Renal pelvis (tissue), 4 donors: Measurements from ENCODE around the gene SLC16A9. TPM values are rescaled to one million over a fixed set of nuclear protein-coding genes. Genes with fewer than 3 reads are reported as not detected.
"Not testable (repeated sequence)": the region's sequence is repeated elsewhere in the genome, so short reads cannot be mapped to it uniquely, and the experiment has no call there.

Experiments
- DNase-seq: peaks from one replicate; pipeline ENCODE4 v3.0.0-alpha.2; 2013
- polyA plus RNA-seq, 3 donors: library from polyadenylated mRNA; unstranded; fragments of 120-200 nt; gene quantifications; one replicate each; pipeline ENCODE4 v1.2.1, GENCODE V29; 2013; ENCODE audit not compliant: insufficient read length in 3 of 3

SLC16A9 gene
- polyA plus RNA-seq, 3 donors, result 30.5 to 43.8 (median 42.6) TPM

DNA sequence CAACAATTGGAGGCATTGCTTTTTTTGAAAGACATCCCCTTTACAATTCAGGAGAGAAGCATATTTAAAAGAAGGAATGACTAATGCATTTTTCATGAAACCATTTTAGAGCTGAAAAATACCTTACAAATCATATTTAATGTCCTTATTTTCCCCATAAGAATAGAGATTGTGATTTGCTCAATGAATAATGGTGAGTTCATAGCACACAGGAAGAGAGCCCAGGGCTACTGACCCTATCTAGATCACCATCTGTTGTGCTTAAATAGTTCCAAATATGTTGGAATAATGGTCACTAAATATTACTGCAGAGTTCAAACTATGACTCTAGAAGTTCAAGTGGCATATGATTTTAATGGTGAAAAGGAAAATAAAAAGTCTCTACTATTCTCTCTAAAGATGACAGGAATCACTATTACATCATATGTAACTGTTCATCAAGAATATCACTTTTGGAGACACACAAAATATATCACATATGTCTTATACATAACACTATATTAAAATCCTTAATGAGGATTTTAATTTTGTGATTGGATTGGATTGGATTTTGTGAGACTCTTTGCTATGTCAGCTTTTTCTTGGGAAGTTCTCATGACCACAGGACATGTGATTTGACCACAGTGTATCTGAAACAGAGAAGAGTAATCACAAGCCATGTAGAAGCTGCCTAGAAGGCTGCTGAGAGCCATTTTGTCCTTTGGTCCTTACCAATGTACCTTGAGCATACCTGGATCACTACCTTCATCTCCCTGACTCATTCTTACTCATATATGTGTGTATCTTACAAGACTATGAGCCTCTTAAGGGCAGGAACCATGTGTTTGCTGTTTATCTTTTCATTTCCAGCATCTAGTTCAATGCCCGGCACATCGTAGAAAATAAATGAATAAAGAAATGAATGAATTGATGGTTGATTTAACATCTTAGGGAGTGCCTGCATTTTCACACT lies 26.4 kb downstream of the SLC16A9 start:
- DNase-seq, result no peak

DNA sequence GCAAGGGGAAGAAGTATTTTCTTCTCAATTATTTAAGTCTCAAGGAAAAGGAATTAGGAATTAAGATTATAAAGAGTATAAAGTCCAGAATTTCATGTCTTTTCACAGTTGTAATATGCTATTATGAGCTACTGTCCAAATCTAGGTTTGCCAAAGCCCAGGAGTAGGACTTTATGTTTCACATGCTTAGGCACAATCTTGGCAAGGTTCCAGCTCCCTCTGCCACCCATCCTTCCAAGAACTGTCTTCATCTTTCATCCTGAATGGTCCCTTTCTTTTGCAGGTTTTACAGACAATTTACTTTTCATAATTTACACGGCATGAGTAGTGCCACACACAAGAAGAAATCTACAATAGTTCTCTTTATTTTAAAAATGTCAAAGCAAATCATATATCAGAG lies 29.5 kb downstream of the SLC16A9 start:
- DNase-seq, result no peak

DNA sequence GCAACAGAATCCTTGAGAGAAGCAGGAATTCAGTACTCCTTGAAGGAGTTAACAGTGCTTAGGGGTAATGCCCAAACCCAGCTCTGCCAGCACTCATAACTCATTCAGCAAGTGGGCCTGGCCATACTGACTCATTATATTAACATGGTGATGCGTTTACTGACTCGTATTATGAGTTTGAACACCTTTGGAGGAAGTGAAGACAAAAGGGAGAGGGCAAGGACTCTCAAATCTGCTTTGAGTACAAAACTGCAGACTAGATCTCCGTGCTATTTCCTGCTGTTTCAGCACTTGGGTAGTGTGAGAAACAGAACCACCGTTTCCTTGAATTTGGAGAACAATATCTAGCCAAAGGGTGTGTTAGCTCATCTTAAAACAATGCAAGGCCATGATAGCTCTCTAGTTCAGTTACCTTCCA lies 30.8 kb downstream of the SLC16A9 start:
- DNase-seq, result no peak

DNA sequence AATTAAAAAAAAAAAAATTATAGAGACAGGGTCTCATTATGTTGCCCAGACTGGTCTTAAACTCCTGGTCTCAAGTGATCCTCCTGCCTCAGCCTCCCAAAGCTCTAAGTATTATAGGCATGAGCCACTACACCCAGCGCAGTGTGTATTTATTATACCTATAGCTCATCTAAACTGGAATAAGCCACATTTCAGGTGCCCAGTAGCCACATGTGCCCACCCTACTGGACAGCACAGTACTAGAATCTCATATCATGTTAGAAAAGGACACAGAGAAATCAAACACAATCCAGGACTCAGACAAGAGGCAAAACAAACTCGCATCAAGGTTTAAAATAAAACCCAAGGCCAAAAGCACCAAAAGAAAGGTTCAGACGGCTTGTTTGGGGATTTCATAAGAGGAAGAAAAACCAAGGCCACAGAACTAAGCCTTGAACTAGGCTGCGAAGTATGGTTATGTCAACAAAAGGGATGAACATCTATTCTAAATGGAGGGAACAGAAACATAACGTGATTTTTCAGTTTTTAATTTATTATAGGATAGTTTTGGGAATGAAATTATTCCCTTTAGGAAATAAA lies 32.3 kb downstream of the SLC16A9 start:
- no peak for DNase-seq

DNA sequence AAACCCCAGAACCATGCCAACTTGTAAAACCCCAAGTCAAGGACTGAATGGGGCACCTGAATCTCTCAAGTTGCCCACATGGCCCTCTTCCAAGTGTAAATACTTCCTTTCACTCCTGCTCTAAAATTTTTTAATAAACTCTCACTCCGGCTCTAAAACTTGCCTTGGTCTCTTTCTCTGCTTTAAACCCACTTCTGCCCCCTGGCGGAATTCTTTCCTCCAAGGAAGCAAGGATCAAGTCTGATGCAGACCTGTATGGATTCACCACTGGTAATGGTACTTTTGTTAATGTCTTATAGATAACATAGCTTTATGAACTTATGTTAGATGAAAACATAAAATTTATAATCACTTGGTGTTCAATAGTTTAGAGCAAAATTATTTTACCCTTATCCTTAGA lies 33.8 kb downstream of the SLC16A9 start:
- no peak for DNase-seq

DNA sequence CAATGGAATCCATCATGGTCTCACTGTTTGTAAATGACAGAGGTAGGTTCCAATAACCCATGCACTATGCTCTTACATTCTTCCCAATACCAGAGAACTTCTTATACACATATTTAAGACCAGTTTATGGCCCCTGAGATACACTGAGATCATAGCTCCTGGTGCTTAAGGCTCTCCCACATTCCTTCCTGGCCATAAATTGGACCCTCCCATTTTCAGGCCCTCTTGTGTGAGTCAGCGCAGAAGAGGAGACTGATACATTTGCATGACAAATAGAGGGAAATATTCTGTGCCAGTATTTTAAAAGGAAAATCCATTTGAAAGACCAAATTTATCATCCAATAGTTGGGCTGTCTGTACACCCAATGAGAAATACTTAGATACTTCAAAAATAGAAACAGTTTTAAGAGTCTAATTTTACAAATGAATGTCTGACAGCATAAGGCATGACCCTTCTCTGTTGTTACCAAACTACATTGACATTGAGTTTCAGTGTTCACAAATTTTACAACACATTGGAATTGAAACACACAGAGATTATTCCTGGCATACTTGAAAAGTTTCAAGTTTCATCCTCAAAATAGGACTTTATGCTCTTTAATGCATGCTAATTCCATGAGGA lies 35.3 kb downstream of the SLC16A9 start:
- DNase-seq, result no peak

DNA sequence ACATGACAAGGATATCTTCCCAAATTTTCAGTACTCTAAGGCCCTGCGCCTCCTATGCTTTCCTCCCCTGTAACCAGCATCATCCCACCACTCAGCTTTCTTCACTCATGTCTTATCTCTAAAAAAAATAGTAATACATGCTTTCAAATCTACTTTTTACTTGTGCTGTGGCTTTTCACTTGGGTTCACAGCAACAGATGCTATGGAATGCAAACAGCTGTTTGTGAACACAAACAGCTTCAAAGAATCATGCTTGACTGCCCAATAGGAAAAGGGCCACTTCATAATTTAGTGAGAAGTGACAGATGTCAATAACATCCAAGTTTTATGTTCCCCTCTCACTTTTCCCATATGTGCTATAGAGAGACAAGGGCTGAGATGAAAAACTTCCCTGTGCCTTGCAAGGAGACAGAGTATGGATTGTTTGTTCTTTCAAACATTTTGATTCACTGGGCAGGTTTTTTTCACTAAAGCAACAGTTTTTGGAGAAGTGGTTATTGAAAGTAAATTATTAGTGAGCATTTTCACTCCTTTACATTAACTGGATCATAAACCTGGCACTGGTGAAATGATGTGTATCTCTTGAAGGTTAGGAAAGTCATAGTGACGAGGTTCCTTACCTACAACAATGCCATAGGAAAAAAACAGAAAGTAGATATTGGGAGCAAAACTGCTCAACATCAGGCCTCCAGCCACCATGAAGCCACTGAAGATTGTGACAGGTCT lies 37.3 kb downstream of the SLC16A9 start:
- DNase-seq, result no peak

DNA sequence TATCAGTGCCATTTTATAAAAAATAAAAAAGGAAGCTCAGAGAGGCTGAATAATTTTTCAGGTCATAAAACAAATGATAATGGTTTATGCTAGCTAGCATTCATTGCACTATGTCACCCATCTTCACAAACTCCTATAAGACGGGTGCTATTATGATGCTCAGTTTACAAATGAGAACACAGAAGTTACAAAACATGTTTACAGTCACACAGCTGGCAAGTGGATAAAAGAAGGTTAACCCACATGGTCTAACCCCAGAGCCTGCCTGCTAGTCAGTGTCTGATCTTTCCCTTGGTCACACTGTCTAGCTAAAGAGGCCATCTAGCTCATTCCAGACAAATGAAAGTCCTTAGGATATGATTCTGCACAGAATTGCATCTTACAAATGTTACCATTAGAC lies 39.4 kb downstream of the SLC16A9 start:
- DNase-seq, result no peak

DNA sequence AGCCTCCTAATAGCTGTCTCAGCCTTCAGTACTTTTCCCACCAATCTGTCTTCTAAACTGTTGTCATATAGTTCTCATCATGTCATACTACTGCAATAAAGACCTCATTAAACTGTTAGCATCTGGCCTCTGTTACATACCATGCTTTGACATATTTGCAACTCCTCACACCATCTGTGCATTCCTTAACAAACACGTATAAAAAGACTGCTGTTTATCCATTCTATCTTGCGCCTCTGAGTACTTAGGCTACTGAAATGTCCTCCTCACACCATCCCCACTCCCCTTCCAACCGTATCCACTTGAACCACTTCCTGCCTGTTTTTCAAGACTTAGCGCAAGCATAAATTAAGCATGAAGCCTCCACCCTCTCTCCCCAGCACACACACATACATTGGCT lies 41.6 kb downstream of the SLC16A9 start:
- DNase-seq, result no peak

DNA sequence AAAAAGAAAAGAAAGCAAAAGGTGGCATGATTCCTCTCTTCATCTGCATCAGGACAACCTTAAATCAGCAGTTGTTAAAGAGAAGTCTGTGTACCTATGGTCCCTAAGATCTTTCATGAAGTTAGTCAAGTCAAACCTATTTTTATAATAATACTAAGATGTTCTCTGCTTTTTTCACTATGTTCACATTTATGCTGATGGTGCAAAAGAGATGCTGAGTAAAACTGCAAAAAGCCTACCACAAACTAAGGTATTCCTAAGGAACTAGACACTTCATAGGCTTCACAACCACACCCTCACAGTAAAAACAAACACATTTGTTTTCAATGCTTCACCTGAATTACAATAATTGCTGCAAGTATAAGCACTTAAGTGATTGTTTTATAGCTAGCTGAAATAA lies 43.3 kb downstream of the SLC16A9 start:
- no peak for DNase-seq

DNA sequence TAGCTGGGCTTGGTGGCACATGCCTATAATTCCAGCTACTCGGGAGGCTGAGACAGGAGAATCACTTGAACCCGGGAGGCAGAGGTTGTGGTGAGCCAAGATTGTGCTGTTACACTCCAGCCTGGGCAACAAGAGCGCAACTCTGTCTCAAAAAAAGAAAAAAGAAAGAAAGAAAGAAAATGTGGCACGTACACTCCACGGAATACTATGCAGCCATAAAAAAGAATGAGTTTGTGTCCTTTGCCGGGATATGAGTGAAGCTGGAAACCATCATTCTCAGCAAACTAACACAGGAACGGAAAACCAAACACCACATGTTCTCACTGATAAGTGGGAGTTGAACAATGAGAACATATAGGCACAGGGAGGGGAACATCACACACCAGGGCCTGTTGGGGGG lies 46.4 kb downstream of the SLC16A9 start:
- DNase-seq, result not testable (repeated sequence)

DNA sequence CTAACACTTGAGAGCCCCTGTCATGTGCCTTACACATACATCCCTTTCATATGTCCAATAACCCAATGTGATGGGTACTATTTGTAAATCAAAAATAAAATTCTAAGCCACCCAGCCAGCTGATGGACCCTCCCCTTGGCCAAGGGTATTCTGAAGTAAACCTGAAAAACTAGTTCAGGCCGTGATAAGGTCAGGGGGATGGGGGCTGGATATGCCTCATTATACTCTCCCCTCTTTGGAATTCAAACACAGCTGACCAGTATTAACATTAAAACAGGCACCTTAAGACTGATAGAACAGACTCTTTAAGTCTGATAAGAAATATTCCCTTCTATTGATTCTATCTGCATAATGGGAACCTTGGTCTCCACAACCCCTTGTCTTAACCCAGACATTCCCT lies 51.9 kb downstream of the SLC16A9 start:
- DNase-seq, result no peak

DNA sequence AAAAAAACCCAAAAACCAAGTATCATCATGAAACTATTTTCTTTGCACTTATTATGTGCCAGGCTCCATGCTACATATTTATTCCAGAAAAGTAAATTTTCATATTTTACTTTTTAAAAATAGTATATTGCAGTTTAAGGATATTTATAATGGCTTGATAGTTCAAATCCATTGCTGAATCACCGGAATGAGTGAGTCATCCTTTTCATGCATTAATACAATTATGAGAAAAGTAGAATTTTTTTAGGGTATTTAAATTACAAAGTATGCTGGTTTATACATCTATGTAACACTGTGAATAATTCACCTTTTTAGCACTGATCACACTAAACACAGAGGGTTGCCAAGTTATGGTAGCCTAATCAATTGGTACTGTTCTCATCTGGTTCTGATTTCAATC lies 54.3 kb downstream of the SLC16A9 start:
- no peak for DNase-seq

DNA sequence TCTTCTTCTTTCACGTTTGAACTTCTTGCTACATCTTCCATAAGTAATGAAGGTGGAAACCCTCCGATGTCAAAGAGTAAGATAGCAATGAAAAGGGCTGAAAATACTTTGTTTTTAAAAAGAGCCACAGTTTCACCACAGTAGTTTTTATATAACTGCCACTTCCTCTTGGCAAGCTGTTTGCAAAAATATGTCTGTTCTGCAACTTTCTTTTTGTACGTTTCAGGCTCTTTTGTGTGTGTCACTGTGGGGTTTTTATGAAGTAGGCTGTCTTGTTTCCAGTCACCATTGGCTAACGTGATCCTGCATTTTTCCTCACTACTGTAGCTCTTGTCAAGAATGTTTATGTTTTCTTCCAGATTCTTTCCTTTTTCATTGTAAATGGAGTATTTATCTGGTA lies 55.6 kb downstream of the SLC16A9 start:
- no peak for DNase-seq

DNA sequence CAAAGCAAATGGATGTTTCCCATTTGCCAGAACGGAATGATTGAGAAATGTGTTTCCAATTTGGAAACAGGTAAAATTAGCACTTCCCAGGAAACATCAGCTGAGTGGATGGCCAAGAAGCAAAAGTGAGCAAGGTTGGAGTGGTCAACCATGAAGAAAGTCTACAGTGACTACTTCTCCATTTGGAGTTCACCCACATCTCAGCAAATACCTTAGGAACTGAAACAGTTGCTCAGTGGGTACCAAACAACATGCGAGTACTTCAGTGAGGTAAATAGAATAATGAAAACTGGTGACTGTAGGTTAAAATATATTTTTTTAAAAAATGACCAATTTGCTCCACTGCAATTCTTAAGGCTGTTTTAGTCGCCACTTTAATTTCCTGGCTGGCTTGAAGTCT lies 57.7 kb downstream of the SLC16A9 start:
- DNase-seq, result no peak

DNA sequence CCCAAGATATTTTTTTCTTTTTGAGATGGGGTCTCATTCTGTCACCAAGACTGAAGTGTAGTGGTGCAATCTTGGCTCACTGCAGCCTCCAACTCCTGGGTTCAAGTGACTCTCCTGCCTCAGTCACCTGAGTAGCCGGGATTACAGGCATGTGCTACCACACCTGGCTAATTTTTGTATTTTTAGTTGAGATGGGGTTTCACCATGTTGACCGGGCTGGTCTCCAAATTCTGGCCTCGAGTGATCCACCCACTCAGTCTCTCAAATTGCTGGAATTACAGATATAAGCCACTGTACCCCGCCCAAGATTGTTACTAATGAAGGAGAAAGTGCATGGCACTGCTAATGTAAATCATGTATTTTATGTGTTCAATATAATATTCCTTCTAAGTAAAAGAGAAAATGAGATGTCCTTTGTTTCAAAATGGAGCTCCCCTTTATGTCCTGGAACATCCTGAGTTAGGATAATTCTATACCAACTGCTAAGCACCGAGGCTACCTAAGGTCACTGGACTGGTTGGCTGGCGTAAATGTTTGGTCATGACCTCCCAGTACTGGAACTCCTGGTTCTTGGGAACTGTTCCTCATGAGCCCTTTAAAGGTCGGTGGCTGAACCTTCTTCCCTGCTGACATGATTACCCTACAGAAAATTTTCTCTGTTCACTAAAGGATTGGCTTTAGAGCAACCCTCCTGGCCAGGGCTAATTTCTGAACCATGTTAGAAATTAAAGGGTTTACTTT lies 59.9 kb downstream of the SLC16A9 start:
- DNase-seq, result no peak

DNA sequence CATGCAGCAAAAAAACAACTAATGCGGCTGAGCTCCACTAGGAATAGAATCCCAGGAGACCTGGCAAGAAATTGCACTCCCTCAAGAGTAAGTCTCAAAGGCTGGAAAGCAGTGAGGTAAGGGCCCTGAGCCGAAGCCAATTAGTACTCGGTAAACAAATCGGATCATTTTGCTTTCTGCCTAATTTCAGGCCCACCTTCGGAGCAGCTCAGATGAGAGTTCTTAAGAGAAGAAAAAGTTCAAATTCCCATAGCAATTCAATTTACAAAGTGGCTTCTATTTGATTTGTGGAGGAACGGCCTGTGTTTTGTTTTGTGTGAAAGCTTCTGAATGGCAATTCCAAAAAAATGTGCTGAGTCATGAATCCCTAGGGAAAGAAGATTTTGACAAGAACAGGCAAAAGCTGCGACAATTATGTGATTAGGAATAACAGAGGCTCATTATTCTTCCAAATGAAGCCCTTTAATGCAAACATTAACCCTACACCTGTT lies 60.9 kb downstream of the SLC16A9 start:
- DNase-seq, result no peak

DNA sequence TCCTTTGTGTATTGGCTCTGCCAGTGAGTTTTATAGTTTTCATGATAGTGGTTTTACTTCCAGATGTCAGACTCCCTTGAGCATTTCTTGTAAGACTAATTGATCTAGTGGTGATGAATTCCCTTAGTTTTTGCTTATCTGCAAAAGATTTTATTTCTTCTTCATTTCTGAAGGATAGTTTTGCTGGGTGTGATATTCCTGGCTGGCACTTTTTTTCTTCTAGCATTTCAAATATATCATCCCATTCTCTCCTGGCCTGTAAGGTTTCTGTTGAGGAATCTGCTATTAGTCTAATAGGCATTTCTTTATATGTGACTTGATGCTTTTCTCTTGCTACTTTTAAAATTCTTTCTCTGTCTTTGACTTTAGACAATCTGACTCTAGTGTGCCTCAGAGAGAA lies 64.8 kb downstream of the SLC16A9 start:
- no peak for DNase-seq

DNA sequence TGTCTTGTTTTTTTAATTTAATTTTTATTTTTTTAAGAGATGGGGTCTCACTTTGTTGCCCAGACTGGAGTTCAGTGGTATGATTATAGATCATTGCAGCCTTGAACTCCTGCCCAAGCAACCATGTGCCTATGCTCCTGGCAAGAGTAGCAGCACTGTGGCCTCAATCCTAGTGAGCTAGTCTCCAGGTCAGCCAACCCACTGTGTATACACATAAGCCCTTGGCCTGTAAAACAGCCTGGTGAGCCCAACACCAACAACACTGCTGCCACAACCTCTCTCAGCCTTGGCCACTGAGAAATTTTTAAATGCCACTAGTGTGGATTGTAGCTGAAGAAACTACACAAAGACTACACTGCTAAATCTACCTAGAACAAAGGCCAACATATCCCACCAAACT lies 68.0 kb downstream of the SLC16A9 start:
- DNase-seq, result not testable (repeated sequence)

DNA sequence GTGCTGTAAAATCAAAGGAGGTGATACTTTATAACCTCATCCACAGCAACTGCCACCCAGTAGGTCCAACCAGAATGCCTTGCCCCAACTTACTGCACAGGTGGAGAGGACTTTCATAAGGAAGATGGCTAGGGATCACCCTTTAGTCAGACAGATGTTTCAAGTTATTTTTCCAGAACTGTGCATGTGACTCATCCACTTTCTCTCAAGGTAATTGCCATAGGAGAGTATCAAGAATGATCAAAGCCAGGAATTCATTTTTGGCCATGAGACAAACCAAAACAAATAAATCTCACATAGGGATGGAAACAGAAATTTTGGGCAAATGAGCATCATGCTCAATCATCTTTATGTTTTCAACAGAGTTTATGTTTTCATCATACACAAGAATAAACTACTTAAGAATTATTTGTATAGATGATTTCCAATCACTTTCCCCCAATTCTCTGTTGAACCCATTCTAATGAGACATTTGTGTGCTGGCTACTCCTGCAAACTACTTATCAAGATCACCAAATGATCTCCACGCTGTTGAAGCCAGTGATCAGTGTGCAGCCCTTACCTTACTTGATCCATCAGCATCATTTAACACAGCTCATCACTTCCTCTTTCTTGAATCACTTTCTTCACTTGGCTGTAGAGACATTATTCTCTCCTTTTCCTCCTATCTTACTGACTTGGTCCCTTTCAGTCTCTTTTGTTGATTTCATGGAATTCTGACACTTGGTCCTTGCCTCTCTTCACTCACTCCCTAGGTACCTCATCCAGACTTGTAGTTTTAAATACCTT lies 74.0 kb downstream of the SLC16A9 start:
- no peak for DNase-seq

DNA sequence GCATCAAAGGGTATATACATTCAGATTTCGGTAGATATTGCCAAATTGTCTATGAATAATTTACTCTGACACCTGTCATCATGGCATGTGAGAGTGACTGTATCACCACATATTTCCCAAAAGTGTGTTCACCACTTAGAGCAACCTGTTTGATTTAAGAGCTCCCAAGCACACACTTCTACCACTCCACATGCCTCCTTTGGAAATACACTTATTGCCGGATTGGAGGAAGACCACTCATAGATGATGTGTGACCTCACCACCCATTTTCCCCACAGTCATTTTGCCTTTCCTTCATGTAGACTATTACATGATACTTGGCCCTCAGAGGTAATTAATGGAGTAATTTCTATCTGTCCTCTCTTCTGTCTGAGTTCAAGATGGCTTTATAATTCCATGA lies 75.5 kb downstream of the SLC16A9 start:
- no peak for DNase-seq
